SJCRH30 (cell line): ENCODE results near the gene KCNN3. TPM values are rescaled to one million over a fixed set of nuclear protein-coding genes. Genes with fewer than 3 reads are reported as not detected.

Experiments used
- DNase-seq, 2 experiments: peaks; one replicate each; pipeline ENCODE4 v3.0.0-alpha.2; 2015 to 2020
- H3K27ac ChIP-seq: fragments of 250-450 bp; sonication (Bioruptor Pico); 2 replicates; pipeline ENCODE4 v1.5.1; 2020; ENCODE audit warnings: mild to moderate bottlenecking, moderate library complexity
- H3K27me3 ChIP-seq: fragments of 250-450 bp; sonication (Bioruptor Pico); 2 replicates; pipeline ENCODE4 v1.5.1; 2020; ENCODE audit warnings: mild to moderate bottlenecking, moderate library complexity
- H3K36me3 ChIP-seq: fragments of 250-450 bp; sonication (Bioruptor Pico); 2 replicates; pipeline ENCODE4 v1.5.1; 2020; ENCODE audit warnings: mild to moderate bottlenecking, moderate library complexity
- H3K4me1 ChIP-seq: fragments of 250-450 bp; sonication (Bioruptor Pico); 2 replicates; pipeline ENCODE4 v1.5.1; 2020; ENCODE audit warnings: mild to moderate bottlenecking, moderate library complexity
- H3K4me3 ChIP-seq: fragments of 250-450 bp; sonication (Bioruptor Pico); 2 replicates; pipeline ENCODE4 v1.5.1; 2020; ENCODE audit warnings: mild to moderate bottlenecking, moderate library complexity
- H3K9me3 ChIP-seq: fragments of 250-450 bp; sonication (Bioruptor Pico); replicated peaks from 2 replicates; pipeline ENCODE4 v1.5.1; 2020; ENCODE audit warnings: mild to moderate bottlenecking, moderate library complexity
- total RNA-seq: library from RNA; depleted of rRNA; stranded (reverse); fragments of >200 nt; shearing (Covaris generic); gene quantifications from 2 replicates; pipeline ENCODE4 v1.2.3, GENCODE V29; 2014

Gene KCNN3
- total RNA-seq, 1 experiment from 2014 or later, result 29.3 TPM

GRCh38 chr1:154751690-154752089 lies 118.4 kb downstream of the KCNN3 start:
- Histone ChIP-seq H3K4me3 (no peak overlapping the region), H3K27ac (no peak overlapping the region), H3K4me1 (peaks cover 51% of the 10 kb centered on the region), H3K9me3 (no peaks in the 10 kb centered on the region), H3K36me3 (peaks cover 6% of the 10 kb centered on the region; the same call in 1 of the 2 replicates), H3K27me3 (no peaks in the 10 kb centered on the region)
- no peak for DNase-seq

GRCh38 chr1:154750681-154751665 lies 119.1 kb downstream of the KCNN3 start:
- H3K27me3 ChIP-seq, result no peaks in the 10 kb centered on the region
- H3K36me3 ChIP-seq, result peaks cover 6% of the 10 kb centered on the region; the same call in 1 of the 2 replicates

DNA sequence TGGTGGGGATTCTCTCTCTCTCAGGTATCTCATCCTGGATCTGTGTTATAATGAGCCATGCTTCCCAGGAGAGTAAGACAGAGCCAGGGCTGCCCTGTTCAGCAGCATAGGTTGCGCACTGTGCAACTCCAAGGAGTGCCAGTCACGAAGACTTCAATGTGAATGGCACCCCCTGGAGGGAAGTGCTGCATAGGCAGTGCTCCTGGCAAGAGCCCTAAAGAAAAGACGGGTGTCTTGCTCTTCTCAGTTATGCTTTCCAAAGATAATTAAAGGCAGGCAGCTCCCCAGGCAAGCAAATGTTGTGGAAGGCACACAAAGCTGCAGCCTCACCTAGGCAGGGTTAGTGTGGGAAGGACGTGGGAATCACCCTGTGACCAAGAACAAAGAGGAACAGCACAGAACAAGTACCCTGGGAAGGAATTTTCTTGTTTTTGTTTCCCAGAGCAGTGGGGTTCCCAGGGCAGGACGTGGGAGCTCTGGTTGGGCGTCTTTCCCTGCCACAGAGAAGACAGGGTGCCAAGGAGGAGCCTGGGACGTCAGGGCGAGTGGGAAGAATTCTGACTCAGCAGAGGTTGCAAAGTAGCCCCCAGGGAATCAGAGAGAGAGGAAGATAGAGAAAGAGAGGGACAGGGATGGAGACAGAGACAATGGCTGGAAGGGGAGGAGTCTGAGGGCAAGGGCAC lies 120.9 kb downstream of the KCNN3 start:
- Histone ChIP-seq H3K9me3 (no peaks in the 10 kb centered on the region), H3K4me3 (no peak overlapping the region), H3K27ac (peak overlapping the region; percentile 84), H3K27me3 (no peaks in the 10 kb centered on the region), H3K36me3 (peaks cover 6% of the 10 kb centered on the region; the same call in 1 of the 2 replicates), H3K4me1 (peaks cover 54% of the 10 kb centered on the region)
- peak in 1 of 2 experiments; percentile 32 for DNase-seq

More at GRCh38 chr1:154750681-154751665, 119.1 kb downstream of the KCNN3 start:
- H3K9me3 ChIP-seq, result no peaks in the 10 kb centered on the region
- H3K27ac ChIP-seq, result no peak overlapping the region
- peak; percentile 36 to 46 for DNase-seq
- no peak overlapping the region for H3K4me3 ChIP-seq
- peaks cover 54% of the 10 kb centered on the region for H3K4me1 ChIP-seq

GRCh38 chr1:154748405-154748775 lies 121.7 kb downstream of the KCNN3 start:
- Histone ChIP-seq H3K27ac (peak overlapping the region; percentile 84), H3K9me3 (no peaks in the 10 kb centered on the region), H3K36me3 (peaks cover 8% of the 10 kb centered on the region; the same call in 1 of the 2 replicates), H3K4me1 (peaks cover 54% of the 10 kb centered on the region), H3K4me3 (no peak overlapping the region), H3K27me3 (no peaks in the 10 kb centered on the region)
- peak; percentile 26 to 64 for DNase-seq

DNA sequence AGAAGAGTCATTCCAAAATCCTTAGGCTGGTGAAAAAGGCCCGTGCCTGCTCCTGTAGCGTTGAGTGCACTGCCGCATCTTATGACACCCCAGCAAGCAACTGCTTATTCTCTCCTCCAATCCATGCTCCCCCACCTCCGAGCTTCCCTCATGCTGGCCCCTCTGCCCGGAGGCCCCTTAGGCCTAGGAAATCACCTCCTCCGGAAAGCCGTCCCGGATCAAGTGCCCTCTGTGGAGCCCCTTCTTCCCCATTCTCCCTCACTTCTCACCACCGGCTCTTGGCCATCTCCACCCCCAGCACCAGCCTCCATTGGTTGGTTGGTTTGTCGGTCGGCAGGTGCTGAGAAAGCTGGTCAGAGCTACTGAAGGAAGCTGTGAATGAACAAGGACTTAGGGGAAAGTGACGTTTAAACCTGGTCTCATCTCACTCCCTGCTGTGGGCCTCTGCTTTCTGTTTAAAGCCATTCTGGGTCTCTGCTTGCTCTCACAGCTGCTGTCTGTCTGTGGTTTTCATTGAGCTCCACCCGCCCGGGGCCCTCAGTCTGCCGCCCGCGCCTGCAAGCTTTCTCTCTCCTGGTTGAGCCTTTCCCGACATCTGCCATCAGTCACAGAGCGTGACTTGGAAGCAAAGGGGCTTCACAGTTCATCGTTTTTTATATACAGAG lies 122.2 kb downstream of the KCNN3 start:
- Histone ChIP-seq H3K4me3 (peak overlapping the region; percentile 28), H3K27me3 (no peaks in the 10 kb centered on the region), H3K9me3 (no peaks in the 10 kb centered on the region), H3K4me1 (peaks cover 54% of the 10 kb centered on the region), H3K36me3 (peaks cover 9% of the 10 kb centered on the region; the same call in 1 of the 2 replicates), H3K27ac (peak overlapping the region; percentile 84)
- DNase-seq, result peak; percentile 91 to 95

DNA sequence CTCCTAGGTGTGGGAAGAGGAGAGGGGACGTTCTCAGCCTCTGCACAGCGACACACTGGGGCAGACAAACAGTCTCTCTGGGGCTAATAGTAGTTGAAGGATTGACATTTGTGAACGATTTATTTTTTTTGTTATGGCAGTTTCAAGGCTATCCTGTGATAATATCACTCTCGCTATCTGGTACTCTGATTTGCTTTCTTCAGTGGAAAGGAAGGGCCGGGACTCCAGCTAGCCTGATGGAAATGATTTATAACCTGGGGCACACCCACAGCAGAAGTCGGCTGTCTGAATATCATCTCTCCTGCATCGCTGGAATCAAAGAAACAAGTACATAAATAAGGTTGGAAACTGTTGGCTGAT lies 122.7 kb downstream of the KCNN3 start:
- Histone ChIP-seq H3K36me3 (peaks cover 14% of the 10 kb centered on the region; the same call in 1 of the 2 replicates), H3K9me3 (no peaks in the 10 kb centered on the region), H3K27ac (peak overlapping the region; percentile 84), H3K4me3 (peak overlapping the region; percentile 28), H3K27me3 (no peaks in the 10 kb centered on the region), H3K4me1 (peaks cover 54% of the 10 kb centered on the region)
- no peak for DNase-seq

DNA sequence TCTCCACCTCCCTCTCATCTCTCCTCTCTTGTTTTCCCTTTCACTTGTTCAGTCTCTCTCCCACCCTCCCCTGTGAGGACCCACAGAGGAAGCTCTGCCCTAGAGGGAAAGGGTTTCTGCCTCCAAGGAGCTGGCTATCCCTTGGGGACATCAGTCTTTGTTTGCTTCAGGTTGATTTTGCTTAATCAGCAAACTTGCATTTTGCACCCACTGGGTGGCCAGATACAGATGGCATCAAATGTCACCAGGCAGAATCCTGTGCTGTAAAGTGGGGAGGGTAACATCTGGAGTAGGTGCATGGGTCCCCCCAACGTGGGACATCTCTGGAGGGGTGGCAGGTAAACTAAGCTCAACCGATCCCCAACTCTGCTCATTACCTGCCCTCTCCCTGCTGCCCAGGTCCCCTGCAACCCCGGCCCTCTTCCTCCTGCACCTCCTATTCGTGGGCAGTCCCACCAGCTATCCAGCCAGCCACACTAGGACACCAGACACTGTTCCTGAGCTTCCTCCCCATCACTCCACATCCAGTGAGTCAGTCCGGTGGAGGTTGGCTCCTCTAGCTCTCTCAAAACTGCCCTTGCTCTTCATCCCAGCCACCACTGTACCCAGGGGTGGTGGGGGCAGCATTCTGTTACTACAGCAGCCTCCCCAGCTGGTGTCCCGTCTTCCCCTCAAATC lies 123.3 kb downstream of the KCNN3 start:
- Histone ChIP-seq H3K27ac (peak overlapping the region; percentile 84), H3K27me3 (no peaks in the 10 kb centered on the region)

GRCh38 chr1:154745750-154746425 lies 124.2 kb downstream of the KCNN3 start:
- H3K4me3 ChIP-seq, result no peak overlapping the region
- H3K9me3 ChIP-seq, result no peaks in the 10 kb centered on the region
- H3K36me3 ChIP-seq, result peaks cover 13% of the 10 kb centered on the region; the same call in 1 of the 2 replicates
- peaks cover 42% of the 10 kb centered on the region for H3K4me1 ChIP-seq
- no peak for DNase-seq
- no peaks in the 10 kb centered on the region for H3K27me3 ChIP-seq
- H3K27ac ChIP-seq, result no peak overlapping the region

More for the DNA sequence above, 123.3 kb downstream of the KCNN3 start:
- no peaks in the 10 kb centered on the region for H3K9me3 ChIP-seq
- DNase-seq, result no peak
- peaks cover 50% of the 10 kb centered on the region for H3K4me1 ChIP-seq
- H3K4me3 ChIP-seq, result no peak overlapping the region
- H3K36me3 ChIP-seq, result peaks cover 12% of the 10 kb centered on the region; the same call in 1 of the 2 replicates

GRCh38 chr1:154745286-154745731 lies 124.8 kb downstream of the KCNN3 start:
- Histone ChIP-seq H3K27ac (no peak overlapping the region), H3K4me3 (no peak overlapping the region), H3K27me3 (no peaks in the 10 kb centered on the region), H3K9me3 (no peaks in the 10 kb centered on the region), H3K4me1 (peaks cover 36% of the 10 kb centered on the region), H3K36me3 (peaks cover 18% of the 10 kb centered on the region; the same call in 1 of the 2 replicates)
- DNase-seq, result no peak

GRCh38 chr1:154744352-154745035 lies 125.6 kb downstream of the KCNN3 start:
- Histone ChIP-seq H3K27ac (no peak overlapping the region), H3K27me3 (no peaks in the 10 kb centered on the region), H3K36me3 (peaks cover 18% of the 10 kb centered on the region), H3K4me3 (no peak overlapping the region), H3K4me1 (peaks cover 29% of the 10 kb centered on the region), H3K9me3 (no peaks in the 10 kb centered on the region)
- no peak for DNase-seq

DNA sequence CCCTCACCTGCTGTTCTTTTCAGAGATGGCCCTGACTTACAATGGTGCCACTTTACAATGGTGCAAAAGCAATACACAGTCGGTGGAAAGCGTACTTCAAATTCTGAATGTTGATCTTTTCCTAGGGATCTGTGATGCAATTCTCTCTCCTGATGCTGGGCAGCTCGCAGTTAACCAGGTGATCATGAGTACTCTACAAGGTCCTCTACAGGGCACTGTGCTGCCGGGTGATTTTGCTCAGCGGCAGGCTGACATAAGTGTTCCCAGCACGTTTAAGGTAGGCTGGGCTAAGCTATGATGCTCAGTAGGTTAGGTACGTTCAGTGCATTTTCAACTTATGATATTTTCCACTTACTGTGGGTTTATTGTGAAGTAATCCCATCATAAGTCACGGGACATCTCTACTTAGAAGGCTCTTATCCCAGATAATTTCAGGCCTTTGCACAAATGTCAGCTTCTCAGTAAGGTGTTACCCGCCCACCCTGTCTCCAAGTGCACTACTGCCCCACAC lies 126.5 kb downstream of the KCNN3 start:
- H3K27ac ChIP-seq, result no peak overlapping the region
- H3K27me3 ChIP-seq, result no peaks in the 10 kb centered on the region
- H3K36me3 ChIP-seq, result peaks cover 18% of the 10 kb centered on the region
- H3K9me3 ChIP-seq, result no peaks in the 10 kb centered on the region
- no peak overlapping the region for H3K4me3 ChIP-seq
- no peak for DNase-seq
- H3K4me1 ChIP-seq, result peaks cover 20% of the 10 kb centered on the region

DNA sequence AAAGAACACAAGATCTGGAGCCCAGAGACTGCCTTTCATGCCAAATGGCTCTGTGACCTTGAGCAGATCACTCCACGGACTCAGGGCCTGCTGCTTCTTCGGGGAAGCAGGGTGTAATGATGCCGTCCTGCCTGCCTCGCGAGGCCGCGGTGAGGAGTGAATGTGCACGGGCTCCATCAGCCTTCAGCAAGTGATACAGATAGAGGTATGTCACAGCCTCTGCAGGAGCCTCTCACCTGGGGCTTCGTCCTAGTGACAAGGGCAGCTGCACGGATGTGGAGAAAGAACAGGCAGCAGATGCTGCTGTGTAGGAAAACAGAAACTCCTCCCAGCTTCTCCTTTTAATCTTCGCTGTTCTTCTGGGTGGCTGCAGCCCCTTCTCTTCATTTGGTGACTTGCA lies 127.5 kb downstream of the KCNN3 start:
- no peaks in the 10 kb centered on the region for H3K9me3 ChIP-seq
- no peaks in the 10 kb centered on the region for H3K27me3 ChIP-seq
- no peak overlapping the region for H3K4me3 ChIP-seq
- H3K27ac ChIP-seq, result no peak overlapping the region
- peaks cover 13% of the 10 kb centered on the region for H3K4me1 ChIP-seq
- DNase-seq, result no peak
- peaks cover 18% of the 10 kb centered on the region for H3K36me3 ChIP-seq
